Measurements from ENCODE around the gene DOCK1.

DNA sequence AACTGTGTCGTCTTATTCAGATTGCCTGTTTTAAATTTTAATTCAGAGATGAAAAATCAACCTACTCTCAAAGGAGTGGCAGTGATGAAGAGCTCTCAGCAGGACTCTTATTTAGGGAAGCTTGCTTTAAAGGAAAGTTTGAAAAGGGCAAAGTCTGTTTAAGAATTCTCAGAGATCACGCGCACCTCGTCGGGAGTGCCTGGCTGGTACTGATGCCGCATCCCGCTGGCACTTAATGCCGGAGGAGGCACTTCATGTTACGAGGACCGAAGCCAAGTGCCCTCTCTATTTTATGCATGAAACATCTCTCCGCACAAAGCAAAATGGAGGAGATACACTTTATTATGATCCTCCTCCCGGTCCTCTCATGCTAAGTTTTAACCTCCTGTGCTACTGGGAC, 362.2 kb downstream of the DOCK1 start:
- TF ChIP-seq, protein P1, sequence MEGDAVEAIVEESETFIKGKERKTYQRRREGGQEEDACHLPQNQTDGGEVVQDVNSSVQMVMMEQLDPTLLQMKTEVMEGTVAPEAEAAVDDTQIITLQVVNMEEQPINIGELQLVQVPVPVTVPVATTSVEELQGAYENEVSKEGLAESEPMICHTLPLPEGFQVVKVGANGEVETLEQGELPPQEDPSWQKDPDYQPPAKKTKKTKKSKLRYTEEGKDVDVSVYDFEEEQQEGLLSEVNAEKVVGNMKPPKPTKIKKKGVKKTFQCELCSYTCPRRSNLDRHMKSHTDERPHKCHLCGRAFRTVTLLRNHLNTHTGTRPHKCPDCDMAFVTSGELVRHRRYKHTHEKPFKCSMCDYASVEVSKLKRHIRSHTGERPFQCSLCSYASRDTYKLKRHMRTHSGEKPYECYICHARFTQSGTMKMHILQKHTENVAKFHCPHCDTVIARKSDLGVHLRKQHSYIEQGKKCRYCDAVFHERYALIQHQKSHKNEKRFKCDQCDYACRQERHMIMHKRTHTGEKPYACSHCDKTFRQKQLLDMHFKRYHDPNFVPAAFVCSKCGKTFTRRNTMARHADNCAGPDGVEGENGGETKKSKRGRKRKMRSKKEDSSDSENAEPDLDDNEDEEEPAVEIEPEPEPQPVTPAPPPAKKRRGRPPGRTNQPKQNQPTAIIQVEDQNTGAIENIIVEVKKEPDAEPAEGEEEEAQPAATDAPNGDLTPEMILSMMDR (IDR thresholded peaks at IDR 0.05), result no peak
- TF ChIP-seq POLR2A (IDR thresholded peaks at IDR 0.05), result no peak
- TF ChIP-seq POLR2AphosphoS5 (IDR thresholded peaks at IDR 0.05), result no peak

Data from breast epithelium (tissue), 3 donors.